Lower lobe of right lung (tissue), 2 donors: ENCODE measurements around the gene SFRP5. TPM values are rescaled to one million over a fixed set of nuclear protein-coding genes. Genes with fewer than 3 reads are reported as not detected.

Source experiments
- ATAC-seq, 2 donors: fragments of 200-7000 bp; cut with Tn5 transposase; one replicate each; pipeline ENCODE4 v1.9.1; 2020 to 2022; ENCODE audit warnings: mild to moderate bottlenecking in 2 of 2, moderate library complexity in 2 of 2
- DNase-seq: peaks from one replicate; pipeline ENCODE4 v3.0.0-alpha.2; 2020
- H3K27ac ChIP-seq: fragments of 200-600 bp; one replicate; pipeline ENCODE4 v1.8.0; 2022
- H3K27me3 ChIP-seq: fragments of 200-600 bp; one replicate; pipeline ENCODE4 v1.8.0; 2022; ENCODE audit warnings: low read depth
- H3K36me3 ChIP-seq: fragments of 200-600 bp; one replicate; pipeline ENCODE4 v1.8.0; 2022; ENCODE audit warnings: mild to moderate bottlenecking
- H3K4me1 ChIP-seq: fragments of 200-600 bp; one replicate; pipeline ENCODE4 v1.8.0; 2022
- H3K4me3 ChIP-seq: fragments of 200-600 bp; one replicate; pipeline ENCODE4 v1.8.0; 2022; ENCODE audit warnings: mild to moderate bottlenecking
- H3K9me3 ChIP-seq: fragments of 200-600 bp; one replicate; pipeline ENCODE4 v1.8.0; 2022
- intact Hi-C: fragments of 100-400 bp; cut with DNase I; formaldehyde crosslinking; loops from one replicate; pipeline ENCODE4 v1.11.0; 2022
- total RNA-seq: library from RNA; stranded (reverse); fragmentation: NEBNext Ultra II Directional; extraction: Animal tissue kit (Norgen Biotek cat#: 25700); gene quantifications from one replicate; pipeline ENCODE4 v1.2.1, GENCODE V29; 2021
- TF ChIP-seq, protein P1 (sequence below): fragments of 200-600 bp; IDR thresholded peaks from one replicate; pipeline ENCODE4 v1.8.0; 2022; ENCODE audit warnings: antibody characterized with exemption, mild to moderate bottlenecking
- donor health status: DM: no; HTN: yes; CAD: no; lungs with severe emphysema.

SFRP5 gene
- total RNA-seq, 1 donor from 2014 or later, result 0.27 TPM

DNA sequence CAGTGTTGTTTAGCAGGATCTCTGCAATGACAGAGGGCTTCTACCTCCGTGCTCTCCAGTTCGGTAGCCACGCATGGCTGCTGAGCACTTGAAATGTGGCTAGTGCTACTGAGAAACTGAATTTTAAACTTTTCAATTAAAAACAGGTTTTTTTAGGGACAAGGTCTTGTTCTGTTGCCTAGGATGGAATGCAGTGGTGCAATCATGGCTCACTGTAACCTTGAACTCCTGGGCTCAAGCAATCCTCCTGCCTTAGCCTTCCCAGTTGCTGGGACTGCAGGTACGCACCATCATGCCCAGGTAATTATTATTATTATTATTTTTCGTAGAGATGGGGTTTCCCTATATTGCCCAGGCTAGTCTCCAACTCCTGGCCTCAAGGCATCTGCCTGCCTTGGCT is 13.4 kb upstream of the SFRP5 start:
- ATAC-seq (no peak), DNase-seq (no peak)
- Histone ChIP-seq H3K4me1 (peaks cover 36% of the 10 kb centered on the region), H3K27ac (peak overlapping the region; percentile 77), H3K4me3 (no peak overlapping the region), H3K36me3 (no peaks in the 10 kb centered on the region), H3K27me3 (no peaks in the 10 kb centered on the region), H3K9me3 (no peaks in the 10 kb centered on the region)
- TF ChIP-seq, protein P1, sequence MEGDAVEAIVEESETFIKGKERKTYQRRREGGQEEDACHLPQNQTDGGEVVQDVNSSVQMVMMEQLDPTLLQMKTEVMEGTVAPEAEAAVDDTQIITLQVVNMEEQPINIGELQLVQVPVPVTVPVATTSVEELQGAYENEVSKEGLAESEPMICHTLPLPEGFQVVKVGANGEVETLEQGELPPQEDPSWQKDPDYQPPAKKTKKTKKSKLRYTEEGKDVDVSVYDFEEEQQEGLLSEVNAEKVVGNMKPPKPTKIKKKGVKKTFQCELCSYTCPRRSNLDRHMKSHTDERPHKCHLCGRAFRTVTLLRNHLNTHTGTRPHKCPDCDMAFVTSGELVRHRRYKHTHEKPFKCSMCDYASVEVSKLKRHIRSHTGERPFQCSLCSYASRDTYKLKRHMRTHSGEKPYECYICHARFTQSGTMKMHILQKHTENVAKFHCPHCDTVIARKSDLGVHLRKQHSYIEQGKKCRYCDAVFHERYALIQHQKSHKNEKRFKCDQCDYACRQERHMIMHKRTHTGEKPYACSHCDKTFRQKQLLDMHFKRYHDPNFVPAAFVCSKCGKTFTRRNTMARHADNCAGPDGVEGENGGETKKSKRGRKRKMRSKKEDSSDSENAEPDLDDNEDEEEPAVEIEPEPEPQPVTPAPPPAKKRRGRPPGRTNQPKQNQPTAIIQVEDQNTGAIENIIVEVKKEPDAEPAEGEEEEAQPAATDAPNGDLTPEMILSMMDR, result no peak
- intact Hi-C loops, result no loop called here

DNA sequence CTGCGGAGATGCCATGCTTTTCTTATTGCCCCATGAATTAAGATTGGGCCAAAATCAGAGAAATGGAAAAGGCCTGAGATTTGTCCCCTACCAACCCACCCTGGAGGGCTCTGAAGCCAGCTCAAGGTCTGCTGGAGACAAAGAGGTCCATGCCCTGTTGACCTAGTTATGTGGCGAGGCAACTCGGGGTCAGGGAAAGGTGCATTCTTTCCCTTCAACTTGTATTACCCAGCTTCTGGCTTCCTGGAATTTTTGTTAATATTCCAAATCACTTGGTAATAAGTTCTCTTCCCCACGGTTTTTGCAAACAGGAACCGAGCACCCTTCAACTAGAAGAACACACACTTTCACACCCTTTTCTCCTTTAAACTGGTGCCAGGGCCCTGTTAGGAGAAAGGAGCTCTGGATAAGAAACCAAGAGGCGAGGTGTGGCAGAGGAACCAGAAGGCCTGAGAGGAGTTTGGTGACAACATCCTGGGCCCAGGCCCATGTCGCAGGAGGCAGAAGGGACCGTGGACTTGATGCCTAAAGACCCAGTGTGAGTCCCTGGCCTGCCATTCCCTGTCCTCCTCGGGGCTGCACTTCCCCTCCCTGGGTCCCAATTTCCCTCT is 12.5 kb upstream of the SFRP5 start:
- peak overlapping the region; percentile 77 for H3K27ac ChIP-seq
- no peaks in the 10 kb centered on the region for H3K9me3 ChIP-seq
- no peaks in the 10 kb centered on the region for H3K36me3 ChIP-seq
- DNase-seq (peak; percentile 65), ATAC-seq (peak; percentile 85 to 86)
- TF ChIP-seq, protein P1, result no peak
- no peak overlapping the region for H3K4me3 ChIP-seq
- no peaks in the 10 kb centered on the region for H3K27me3 ChIP-seq
- peaks cover 35% of the 10 kb centered on the region for H3K4me1 ChIP-seq
- intact Hi-C loops, result no loop called here

- Histone ChIP-seq H3K36me3 (no peaks in the 10 kb centered on the region), H3K27ac (no peak overlapping the region), H3K4me3 (no peak overlapping the region), H3K27me3 (no peaks in the 10 kb centered on the region), H3K4me1 (peaks cover 29% of the 10 kb centered on the region), H3K9me3 (no peaks in the 10 kb centered on the region)
- intact Hi-C loops, result no loop called here
- ATAC-seq, result no peak
- DNase-seq, result no peak
- TF ChIP-seq, protein P1, result no peak
Measured at GRCh38 chr10:97782455-97783228, 10.8 kb upstream of the SFRP5 start.

DNA sequence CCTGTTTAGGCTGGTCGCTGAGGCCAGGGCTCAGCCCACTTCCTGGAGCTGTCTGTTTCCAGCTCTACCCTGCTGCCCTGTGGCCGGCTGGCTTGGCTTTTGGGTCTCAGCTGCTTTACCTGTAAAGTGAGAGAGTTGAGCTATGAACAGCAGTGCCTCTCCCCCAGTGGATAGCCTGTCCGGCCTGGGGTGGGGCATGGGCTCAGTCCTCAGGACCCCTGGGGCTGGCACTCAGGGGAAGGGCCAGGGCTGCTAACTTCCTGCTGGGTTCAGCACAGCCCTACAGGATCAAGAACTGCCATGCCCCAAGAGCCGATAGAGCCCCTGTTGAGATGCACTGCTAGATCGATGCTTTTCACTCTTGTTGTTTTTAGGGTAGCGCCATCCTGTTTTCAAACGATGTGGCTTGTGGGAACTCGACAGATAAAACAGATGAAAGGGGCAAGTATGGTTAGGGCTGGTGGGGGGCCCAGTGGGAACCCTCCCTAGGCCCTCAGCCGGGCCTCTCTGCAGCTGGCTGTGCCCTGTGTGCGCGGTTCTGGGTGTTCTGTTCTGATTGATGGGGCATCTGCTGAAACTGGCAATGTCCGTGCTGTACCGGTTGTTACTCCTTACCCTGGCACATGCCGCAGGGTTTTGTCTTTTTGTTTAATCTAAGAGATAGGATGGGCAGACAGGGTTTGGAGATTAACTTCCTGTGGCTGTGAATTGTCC is 10.0 kb upstream of the SFRP5 start:
- no peak for DNase-seq
- H3K27me3 ChIP-seq, result no peaks in the 10 kb centered on the region
- intact Hi-C loops, result no loop called here
- no peak for ATAC-seq
- peaks cover 29% of the 10 kb centered on the region for H3K4me1 ChIP-seq
- no peak overlapping the region for H3K27ac ChIP-seq
- H3K36me3 ChIP-seq, result no peaks in the 10 kb centered on the region
- no peak overlapping the region for H3K4me3 ChIP-seq
- H3K9me3 ChIP-seq, result no peaks in the 10 kb centered on the region
- TF ChIP-seq, protein P1, result no peak

DNA sequence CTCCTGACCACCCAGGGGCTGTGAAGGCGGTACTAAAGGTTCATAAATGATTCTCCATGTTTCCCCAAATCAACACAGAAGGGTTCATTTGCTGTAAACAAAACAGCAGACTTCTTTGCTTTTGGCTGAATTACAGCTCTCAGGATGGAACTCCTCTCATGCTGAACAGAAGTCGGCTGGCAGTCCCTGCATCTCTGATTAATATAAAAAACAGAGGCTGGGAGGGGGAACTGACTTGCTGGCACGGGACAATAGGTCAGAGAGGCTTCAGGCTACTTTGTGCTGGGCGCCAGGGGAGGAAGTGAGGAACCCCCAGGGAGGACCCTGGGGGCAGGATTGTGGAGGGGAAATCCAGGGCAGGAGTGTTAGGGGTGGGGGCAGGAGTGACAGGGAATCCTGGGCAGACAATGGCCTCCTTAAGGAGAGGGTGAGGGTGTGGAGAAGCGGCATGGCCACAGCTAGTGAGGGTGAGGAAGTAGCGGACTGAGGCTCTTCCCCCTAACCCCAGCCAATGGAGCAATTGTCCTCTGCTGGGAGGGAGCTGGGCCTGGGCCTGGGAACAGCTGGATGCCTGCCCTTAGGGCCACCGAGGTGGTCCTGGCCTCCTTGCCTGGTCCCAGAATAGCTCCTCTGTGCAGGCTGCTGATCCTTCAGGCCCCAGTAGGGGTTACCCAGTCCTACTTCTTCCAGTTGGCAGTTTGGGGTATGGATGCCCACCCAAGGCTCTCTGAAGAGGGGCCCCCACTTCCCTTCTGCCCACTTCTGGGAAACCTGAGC is 9.2 kb upstream of the SFRP5 start:
- Histone ChIP-seq H3K27me3 (no peaks in the 10 kb centered on the region), H3K4me3 (no peak overlapping the region), H3K27ac (no peak overlapping the region), H3K36me3 (no peaks in the 10 kb centered on the region), H3K4me1 (peaks cover 29% of the 10 kb centered on the region), H3K9me3 (no peaks in the 10 kb centered on the region)
- intact Hi-C loops, result no loop called here
- peak in 1 of 2 donors; percentile 16 for ATAC-seq
- TF ChIP-seq, protein P1, result no peak
- DNase-seq, result no peak
